WTC11 (cell line): ENCODE measurements around the gene SGF29. TPM values are rescaled to one million over a fixed set of nuclear protein-coding genes. Genes with fewer than 3 reads are reported as not detected.
"Not testable (repeated sequence)": the region's sequence is repeated elsewhere in the genome, so short reads cannot be mapped to it uniquely, and the experiment has no call there.

Experiments
- ATAC-seq: fragments of 200-7000 bp; cut with Tn5 transposase; 2 replicates; pipeline ENCODE4 v1.10.0; 2021; ENCODE audit warnings: mild to moderate bottlenecking, moderate library complexity
- CTCF ChIA-PET: fragments of 300-600 bp; sonication (Branson Sonifier 250); formaldehyde crosslinking; loops from one replicate; lab custom pipeline; 2021; ENCODE audit warnings: antibody characterized with exemption; lab: Charles Lee
- POLR2A ChIA-PET: fragments of 350-600 bp; sonication (Branson Sonifier 250); formaldehyde crosslinking; loops from one replicate; lab custom pipeline; 2021; ENCODE audit warnings: antibody characterized with exemption; lab: Charles Lee
- DNase-seq: peaks from one replicate; pipeline ENCODE4 v3.0.0; 2021; ENCODE audit warnings: low spot score
- H3K27ac Mint-ChIP-seq: 2 replicates; pipeline ENCODE4 v1.8.0; 2021; ENCODE audit warnings: mixed read lengths
- H3K27me3 Mint-ChIP-seq: 2 replicates; pipeline ENCODE4 v1.8.0; 2021; ENCODE audit warnings: low read depth, mild to moderate bottlenecking, moderate library complexity, mixed read lengths
- H3K36me3 Mint-ChIP-seq: 2 replicates; pipeline ENCODE4 v1.8.0; 2021; ENCODE audit warnings: mixed read lengths
- H3K4me1 Mint-ChIP-seq: 2 replicates; pipeline ENCODE4 v1.8.0; 2022; ENCODE audit warnings: mixed read lengths
- H3K4me3 Mint-ChIP-seq: 2 replicates; pipeline ENCODE4 v1.8.0; 2021; ENCODE audit warnings: mild to moderate bottlenecking, moderate library complexity, mixed read lengths
- H3K9me3 Mint-ChIP-seq: 2 replicates; pipeline ENCODE4 v1.8.0; 2021; ENCODE audit warnings: mixed read lengths
- CREB1 ChIP-seq: sonication (generic); formaldehyde crosslinking; IDR thresholded peaks from 2 replicates; pipeline ENCODE4 v1.8.0; 2023; ENCODE audit warnings: mild to moderate bottlenecking, missing genetic modification reagents
- CTCF ChIP-seq: fragments of 200-600 bp; IDR thresholded peaks from 2 replicates; pipeline ENCODE4 v1.8.0; 2022; ENCODE audit warnings: antibody characterized with exemption
- ELF4 ChIP-seq: sonication (generic); formaldehyde crosslinking; IDR thresholded peaks from 2 replicates; pipeline ENCODE4 v1.8.1; 2022; ENCODE audit warnings: low read depth, mild to moderate bottlenecking, moderate library complexity, missing genetic modification reagents
- FOXJ3 ChIP-seq: sonication (generic); formaldehyde crosslinking; IDR thresholded peaks from 2 replicates; pipeline ENCODE4 v1.9.0; 2021; ENCODE audit warnings: missing genetic modification reagents, mild to moderate bottlenecking, borderline replicate concordance
- GABPB1 ChIP-seq: sonication (generic); formaldehyde crosslinking; IDR thresholded peaks from 2 replicates; pipeline ENCODE4 v1.8.1; 2023; ENCODE audit warnings: mild to moderate bottlenecking, missing genetic modification reagents
- GRHL2 ChIP-seq: fragments of 250-450 bp; sonication (Bioruptor Pico); IDR thresholded peaks from 2 replicates; pipeline ENCODE4 v1.8.0; 2022; ENCODE audit warnings: mild to moderate bottlenecking, moderate library complexity; ENCODE audit not compliant: insufficient replicate concordance, severe bottlenecking
- JAZF1 ChIP-seq: fragments of 250-450 bp; sonication (Bioruptor Pico); IDR thresholded peaks from 2 replicates; pipeline ENCODE4 v1.9.0; 2021; ENCODE audit warnings: moderate library complexity, mild to moderate bottlenecking, inconsistent platforms
- SMAD4 ChIP-seq: sonication (generic); formaldehyde crosslinking; IDR thresholded peaks from 2 replicates; pipeline ENCODE4 v1.8.0; 2022; ENCODE audit warnings: mild to moderate bottlenecking, missing genetic modification reagents
- ZNF138 ChIP-seq: sonication (generic); formaldehyde crosslinking; conservative IDR thresholded peaks from 2 replicates; pipeline ENCODE4 v1.8.1; 2022; ENCODE audit warnings: mild to moderate bottlenecking, moderate library complexity, missing genetic modification reagents
- ZNF232 ChIP-seq: sonication (generic); formaldehyde crosslinking; IDR thresholded peaks from 2 replicates; pipeline ENCODE4 v1.8.0; 2022; ENCODE audit warnings: mild to moderate bottlenecking, missing genetic modification reagents
- ZNF396 ChIP-seq: fragments of 250-450 bp; sonication (Bioruptor Pico); IDR thresholded peaks from 2 replicates; pipeline ENCODE4 v1.8.0; 2021; ENCODE audit warnings: mild to moderate bottlenecking, moderate library complexity, borderline replicate concordance
- total RNA-seq: library from RNA; stranded (reverse); gene quantifications from 3 replicates; pipeline ENCODE4 v1.2.3, GENCODE V29; 2021
- TF ChIP-seq, protein P1 (sequence below): sonication (generic); formaldehyde crosslinking; IDR thresholded peaks from 2 replicates; pipeline ENCODE4 v1.8.1; 2023; ENCODE audit warnings: mild to moderate bottlenecking, missing genetic modification reagents
- TF ChIP-seq, protein P2 (sequence below): sonication (generic); formaldehyde crosslinking; IDR thresholded peaks from 2 replicates; pipeline ENCODE4 v1.8.0; 2022; ENCODE audit warnings: mild to moderate bottlenecking, missing genetic modification reagents

SGF29 gene
- total RNA-seq, 1 experiment from 2014 or later, result 15.0 TPM

- CTCF ChIA-PET, result interaction anchor here (0.7 to 2.0 kb wide), 6 partner anchors 12 to 102 kb away, joined by 3 to 5 read pairs (median 4); partner anchors contain the start of gene SULT1A2
- ATAC-seq, POLR2A ChIA-PET: not testable (repeated sequence)
These were observed 61.9 kb downstream of the SGF29 start for GRCh38 chr16:28615486-28616223.

GRCh38 chr16:28616224-28616577 lies 62.5 kb downstream of the SGF29 start:
- H3K9me3 Mint-ChIP-seq, H3K36me3 Mint-ChIP-seq, POLR2A ChIA-PET, DNase-seq, H3K27me3 Mint-ChIP-seq, ATAC-seq, H3K27ac Mint-ChIP-seq, H3K4me3 Mint-ChIP-seq: not testable (repeated sequence)
- H3K4me1 Mint-ChIP-seq, result peaks cover 20% of the 10 kb centered on the region
- CTCF ChIA-PET, result interaction anchor here (0.7 to 2.0 kb wide), 6 partner anchors 13 to 103 kb away, joined by 3 to 5 read pairs (median 4); partner anchors contain the start of gene SULT1A2

More at GRCh38 chr16:28615486-28616223, 61.9 kb downstream of the SGF29 start:
- peak; percentile 71 for DNase-seq
- H3K4me1 Mint-ChIP-seq, result peaks cover 23% of the 10 kb centered on the region
- not testable (repeated sequence) for H3K36me3 Mint-ChIP-seq, H3K27me3 Mint-ChIP-seq, H3K27ac Mint-ChIP-seq, H3K4me3 Mint-ChIP-seq, H3K9me3 Mint-ChIP-seq
- peak; percentile 61; the same call in 1 of the 2 replicates for TF ChIP-seq CTCF

GRCh38 chr16:28616636-28617035 lies 62.9 kb downstream of the SGF29 start:
- peaks cover 24% of the 10 kb centered on the region for H3K4me1 Mint-ChIP-seq
- ChIA-PET POLR2A (no interaction called here), CTCF (interaction anchor here (0.7 to 2.0 kb wide), 6 partner anchors 13 to 103 kb away, joined by 3 to 5 read pairs (median 4); partner anchors contain the start of gene SULT1A2)
- no peak for ATAC-seq
- H3K36me3 Mint-ChIP-seq, result no peaks in the 10 kb centered on the region
- no peaks in the 10 kb centered on the region for H3K9me3 Mint-ChIP-seq
- no peaks in the 10 kb centered on the region for H3K27me3 Mint-ChIP-seq
- TF ChIP-seq SMAD4 (no peak), ELF4 (no peak), CREB1 (CRISPR knock-in tag) (no peak), ZNF396 (CRISPR knock-in tag) (no peak), JAZF1 (CRISPR knock-in tag) (no peak)
- no peak overlapping the region for H3K4me3 Mint-ChIP-seq
- H3K27ac Mint-ChIP-seq, result peak overlapping the region; percentile 60; the same call in 1 of the 2 replicates
- DNase-seq, result no peak

- no peaks in the 10 kb centered on the region for H3K36me3 Mint-ChIP-seq
- H3K9me3 Mint-ChIP-seq, result no peaks in the 10 kb centered on the region
- ChIA-PET POLR2A (interaction anchor here (0.7 kb wide), 1 partner anchor 1405 kb away, joined by 5 read pairs; no protein-coding TSS in a partner anchor), CTCF (interaction anchor here (0.7 to 2.0 kb wide), 2 partner anchors 45 to 124 kb away, joined by 3 to 5 read pairs; no protein-coding TSS in a partner anchor)
- DNase-seq (no peak), ATAC-seq (no peak)
- no peaks in the 10 kb centered on the region for H3K27me3 Mint-ChIP-seq
- no peak overlapping the region for H3K4me3 Mint-ChIP-seq
- H3K4me1 Mint-ChIP-seq, result peaks cover 33% of the 10 kb centered on the region
- peak overlapping the region; percentile 86 for H3K27ac Mint-ChIP-seq
- TF ChIP-seq FOXJ3 (CRISPR knock-in tag) (no peak), ZNF138 (no peak), GRHL2 (CRISPR knock-in tag) (no peak), GABPB1 (CRISPR knock-in tag) (0 out of 2 replicates have a peak, but pooled peaks have one; percentile 47), ZNF232 (CRISPR knock-in tag) (no peak)
- TF ChIP-seq, protein P1, sequence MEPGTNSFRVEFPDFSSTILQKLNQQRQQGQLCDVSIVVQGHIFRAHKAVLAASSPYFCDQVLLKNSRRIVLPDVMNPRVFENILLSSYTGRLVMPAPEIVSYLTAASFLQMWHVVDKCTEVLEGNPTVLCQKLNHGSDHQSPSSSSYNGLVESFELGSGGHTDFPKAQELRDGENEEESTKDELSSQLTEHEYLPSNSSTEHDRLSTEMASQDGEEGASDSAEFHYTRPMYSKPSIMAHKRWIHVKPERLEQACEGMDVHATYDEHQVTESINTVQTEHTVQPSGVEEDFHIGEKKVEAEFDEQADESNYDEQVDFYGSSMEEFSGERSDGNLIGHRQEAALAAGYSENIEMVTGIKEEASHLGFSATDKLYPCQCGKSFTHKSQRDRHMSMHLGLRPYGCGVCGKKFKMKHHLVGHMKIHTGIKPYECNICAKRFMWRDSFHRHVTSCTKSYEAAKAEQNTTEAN, result no peak
- TF ChIP-seq, protein P2, sequence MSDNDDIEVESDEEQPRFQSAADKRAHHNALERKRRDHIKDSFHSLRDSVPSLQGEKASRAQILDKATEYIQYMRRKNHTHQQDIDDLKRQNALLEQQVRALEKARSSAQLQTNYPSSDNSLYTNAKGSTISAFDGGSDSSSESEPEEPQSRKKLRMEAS (CRISPR knock-in tag), result no peak
These were observed 64.2 kb downstream of the SGF29 start for GRCh38 chr16:28617874-28618273.

GRCh38 chr16:28620316-28620715 lies 66.6 kb downstream of the SGF29 start:
- ATAC-seq, H3K9me3 Mint-ChIP-seq, H3K27me3 Mint-ChIP-seq, DNase-seq, H3K4me3 Mint-ChIP-seq, H3K36me3 Mint-ChIP-seq, H3K27ac Mint-ChIP-seq, POLR2A ChIA-PET, CTCF ChIA-PET: not testable (repeated sequence)
- H3K4me1 Mint-ChIP-seq, result peaks cover 33% of the 10 kb centered on the region
